ENCODE results near the gene TMC2. TPM values are rescaled to one million over a fixed set of nuclear protein-coding genes. Genes with fewer than 3 reads are reported as not detected.

Gene TMC2
- total RNA-seq, 1 donor from 2014 or later: not detected

DNA sequence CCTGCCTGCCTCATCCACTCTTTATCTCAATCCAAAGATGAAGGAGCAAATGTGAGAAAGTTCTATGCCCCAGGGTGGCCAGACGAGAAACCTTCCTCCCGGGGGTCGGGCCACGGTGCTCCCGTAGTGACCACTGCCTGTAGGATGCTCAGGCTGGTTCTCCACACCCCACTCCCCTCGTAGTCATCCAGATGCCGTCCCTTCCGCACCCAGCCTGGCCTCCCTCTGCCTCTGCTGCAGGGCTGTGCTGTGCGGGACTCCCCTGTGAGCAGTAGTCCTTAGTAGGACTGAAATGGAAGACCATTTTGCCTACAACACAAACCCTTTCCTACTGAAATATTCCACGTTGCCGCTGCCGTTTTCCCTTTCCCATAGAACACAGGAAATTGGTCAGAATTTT is 2.0 kb downstream of the TMC2 start:
- no peak overlapping the region for H3K4me3 Mint-ChIP-seq (ENCODE audit: unreplicated experiment)
- H3K27me3 Mint-ChIP-seq (ENCODE audit: unreplicated experiment): peaks cover 2% of the 10 kb centered on the region
- H3K36me3 Mint-ChIP-seq (ENCODE audit: unreplicated experiment): no peaks in the 10 kb centered on the region
- DNase-seq: no peak
- H3K27ac Mint-ChIP-seq (ENCODE audit: unreplicated experiment): no peak overlapping the region
- peaks cover 2% of the 10 kb centered on the region for H3K4me1 Mint-ChIP-seq (ENCODE audit: low read depth, unreplicated experiment)
- TF ChIP-seq, protein P1, sequence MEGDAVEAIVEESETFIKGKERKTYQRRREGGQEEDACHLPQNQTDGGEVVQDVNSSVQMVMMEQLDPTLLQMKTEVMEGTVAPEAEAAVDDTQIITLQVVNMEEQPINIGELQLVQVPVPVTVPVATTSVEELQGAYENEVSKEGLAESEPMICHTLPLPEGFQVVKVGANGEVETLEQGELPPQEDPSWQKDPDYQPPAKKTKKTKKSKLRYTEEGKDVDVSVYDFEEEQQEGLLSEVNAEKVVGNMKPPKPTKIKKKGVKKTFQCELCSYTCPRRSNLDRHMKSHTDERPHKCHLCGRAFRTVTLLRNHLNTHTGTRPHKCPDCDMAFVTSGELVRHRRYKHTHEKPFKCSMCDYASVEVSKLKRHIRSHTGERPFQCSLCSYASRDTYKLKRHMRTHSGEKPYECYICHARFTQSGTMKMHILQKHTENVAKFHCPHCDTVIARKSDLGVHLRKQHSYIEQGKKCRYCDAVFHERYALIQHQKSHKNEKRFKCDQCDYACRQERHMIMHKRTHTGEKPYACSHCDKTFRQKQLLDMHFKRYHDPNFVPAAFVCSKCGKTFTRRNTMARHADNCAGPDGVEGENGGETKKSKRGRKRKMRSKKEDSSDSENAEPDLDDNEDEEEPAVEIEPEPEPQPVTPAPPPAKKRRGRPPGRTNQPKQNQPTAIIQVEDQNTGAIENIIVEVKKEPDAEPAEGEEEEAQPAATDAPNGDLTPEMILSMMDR (IDR thresholded peaks at IDR 0.05; ENCODE audit: partially characterized antibody, unreplicated experiment): no peak
- peaks cover 5% of the 10 kb centered on the region for H3K9me3 Mint-ChIP-seq (ENCODE audit: unreplicated experiment)

DNA sequence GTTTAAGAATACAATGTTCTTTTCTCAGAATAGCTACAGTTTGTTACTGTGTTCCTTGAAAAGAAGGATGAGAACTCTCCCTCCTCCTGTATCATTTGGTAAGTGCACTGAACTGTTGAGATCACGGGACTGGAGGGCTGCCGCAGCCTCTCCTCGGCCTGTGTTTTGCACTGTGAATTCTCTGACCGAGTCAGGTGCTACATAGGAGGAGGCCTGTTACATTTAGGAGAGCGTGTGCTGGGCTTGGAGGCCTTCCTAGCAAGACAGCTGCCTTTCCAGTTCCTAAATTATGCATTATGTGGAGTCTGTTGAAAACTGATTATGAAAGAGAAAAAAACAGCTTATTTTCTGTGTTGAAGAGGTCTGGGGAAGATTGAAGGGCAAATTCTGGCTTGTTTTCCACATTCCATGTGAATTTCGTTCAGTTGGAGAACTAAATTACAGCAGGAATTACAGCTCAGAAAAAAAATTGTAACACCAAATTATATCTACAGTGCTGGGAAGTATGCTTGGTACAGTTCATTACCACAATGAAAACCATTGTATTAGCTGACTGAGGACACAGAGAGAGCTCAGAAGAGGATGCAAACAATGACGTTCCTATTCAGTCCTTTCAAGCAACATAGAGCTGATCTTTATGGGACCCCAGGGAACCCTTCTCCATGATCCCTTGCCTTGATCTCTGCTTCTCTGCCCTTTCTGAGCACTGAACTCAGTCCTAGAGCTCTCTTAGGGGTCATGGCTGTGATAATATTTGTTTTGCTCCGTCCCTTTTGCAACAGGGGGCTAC is 2.8 kb downstream of the TMC2 start:
- Mint-ChIP-seq H3K4me3 (ENCODE audit: unreplicated experiment) (no peak overlapping the region), H3K27ac (ENCODE audit: unreplicated experiment) (no peak overlapping the region), H3K36me3 (ENCODE audit: unreplicated experiment) (no peaks in the 10 kb centered on the region), H3K27me3 (ENCODE audit: unreplicated experiment) (peaks cover 2% of the 10 kb centered on the region), H3K9me3 (ENCODE audit: unreplicated experiment) (peaks cover 5% of the 10 kb centered on the region), H3K4me1 (ENCODE audit: low read depth, unreplicated experiment) (peaks cover 2% of the 10 kb centered on the region)
- TF ChIP-seq, protein P1 (IDR thresholded peaks at IDR 0.05; ENCODE audit: partially characterized antibody, unreplicated experiment): no peak
- DNase-seq: no peak

GRCh38 chr20:2541940-2542339 is 5.6 kb downstream of the TMC2 start:
- Mint-ChIP-seq H3K4me1 (ENCODE audit: low read depth, unreplicated experiment) (peaks cover 2% of the 10 kb centered on the region), H3K9me3 (ENCODE audit: unreplicated experiment) (peaks cover 5% of the 10 kb centered on the region), H3K36me3 (ENCODE audit: unreplicated experiment) (no peaks in the 10 kb centered on the region), H3K27ac (ENCODE audit: unreplicated experiment) (no peak overlapping the region), H3K4me3 (ENCODE audit: unreplicated experiment) (no peak overlapping the region), H3K27me3 (ENCODE audit: unreplicated experiment) (no peaks in the 10 kb centered on the region)
- TF ChIP-seq, protein P1 (IDR thresholded peaks at IDR 0.05; ENCODE audit: partially characterized antibody, unreplicated experiment): no peak
- no peak for DNase-seq

GRCh38 chr20:2542361-2542760 is 6.0 kb downstream of the TMC2 start:
- TF ChIP-seq, protein P1 (IDR thresholded peaks at IDR 0.05; ENCODE audit: partially characterized antibody, unreplicated experiment): no peak
- DNase-seq: no peak
- Mint-ChIP-seq H3K4me3 (ENCODE audit: unreplicated experiment) (no peak overlapping the region), H3K36me3 (ENCODE audit: unreplicated experiment) (no peaks in the 10 kb centered on the region), H3K9me3 (ENCODE audit: unreplicated experiment) (peaks cover 5% of the 10 kb centered on the region), H3K27me3 (ENCODE audit: unreplicated experiment) (no peaks in the 10 kb centered on the region), H3K27ac (ENCODE audit: unreplicated experiment) (no peak overlapping the region), H3K4me1 (ENCODE audit: low read depth, unreplicated experiment) (peaks cover 2% of the 10 kb centered on the region)

DNA sequence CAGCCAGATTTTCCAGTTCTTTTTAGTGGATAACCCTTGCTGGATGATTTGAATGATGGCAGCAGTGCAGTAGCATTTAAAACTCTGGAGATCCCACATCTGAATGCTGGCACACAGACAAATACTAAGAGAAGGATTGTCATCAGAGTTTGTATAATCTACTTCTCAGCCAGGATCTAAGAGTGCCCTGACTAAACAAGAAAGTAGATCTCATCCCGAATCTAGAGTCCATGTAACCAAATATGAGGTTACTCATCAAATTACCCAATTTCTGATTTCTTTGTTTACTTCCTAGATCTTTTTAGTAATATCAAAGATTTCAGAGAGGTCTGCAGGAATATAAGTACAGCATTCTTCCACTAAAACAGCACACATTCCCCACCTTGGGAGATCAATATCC is 7.8 kb downstream of the TMC2 start:
- no peaks in the 10 kb centered on the region for H3K27me3 Mint-ChIP-seq (ENCODE audit: unreplicated experiment)

More for the DNA sequence above, 7.8 kb downstream of the TMC2 start:
- TF ChIP-seq, protein P1 (IDR thresholded peaks at IDR 0.05; ENCODE audit: partially characterized antibody, unreplicated experiment): no peak
- peaks cover 2% of the 10 kb centered on the region for H3K4me1 Mint-ChIP-seq (ENCODE audit: low read depth, unreplicated experiment)
- H3K9me3 Mint-ChIP-seq (ENCODE audit: unreplicated experiment): peaks cover 3% of the 10 kb centered on the region
- no peak overlapping the region for H3K27ac Mint-ChIP-seq (ENCODE audit: unreplicated experiment)
- no peak overlapping the region for H3K4me3 Mint-ChIP-seq (ENCODE audit: unreplicated experiment)
- H3K36me3 Mint-ChIP-seq (ENCODE audit: unreplicated experiment): no peaks in the 10 kb centered on the region
- DNase-seq: no peak
